RWPE1 (cell line): ENCODE measurements around the gene INPP5B.

ENCODE experiments used
- CTCF ChIA-PET: fragments of 350-600 bp; sonication (Branson Sonifier 250); formaldehyde crosslinking; extraction: SDS; loops from one replicate; lab custom pipeline; 2021; lab: Yijun Ruan, JAX
- POLR2A ChIA-PET: fragments of 400-600 bp; formaldehyde crosslinking; extraction: SDS; loops from one replicate; lab custom pipeline; 2020; ENCODE audit warnings: antibody characterized with exemption; ENCODE audit not compliant: low non-redundant PET; lab: Yijun Ruan, JAX
- DNase-seq: peaks from one replicate; pipeline ENCODE4 v3.0.0; 2012; ENCODE audit warnings: low spot score
- H3K27ac ChIP-seq: fragments of 450-650 bp; 2 replicates; pipeline ENCODE4 v1.5.1; 2017
- CTCF ChIP-seq: fragments of 450-650 bp; conservative IDR thresholded peaks from 2 replicates; pipeline ENCODE4 v1.5.1; 2017; ENCODE audit warnings: low read depth, mild to moderate bottlenecking

The INPP5B gene

GRCh38 chr1:37878071-37878470 lies 68.8 kb downstream of the INPP5B start:
- DNase-seq, result no peak
- CTCF ChIA-PET, result interaction anchor here (1.2 kb wide), 1 partner anchor 18 kb away, joined by 3 read pairs; no protein-coding TSS in a partner anchor
- POLR2A ChIA-PET, result no interaction called here
- no peak for TF ChIP-seq CTCF
- no peak overlapping the region for H3K27ac ChIP-seq

- H3K27ac ChIP-seq, result no peak overlapping the region
- ChIA-PET CTCF (interaction anchor here (0.6 to 0.8 kb wide), 5 partner anchors 11 to 925 kb away, joined by 3 to 5 read pairs (median 4); no protein-coding TSS in a partner anchor), POLR2A (no interaction called here)
- DNase-seq, result no peak
- TF ChIP-seq CTCF, result no peak
Observed at GRCh38 chr1:37875833-37876232, 71.0 kb downstream of the INPP5B start.

GRCh38 chr1:37872692-37873091 lies 74.2 kb downstream of the INPP5B start:
- DNase-seq, result no peak
- ChIA-PET POLR2A (no interaction called here), CTCF (no interaction called here)
- TF ChIP-seq CTCF, result no peak
- H3K27ac ChIP-seq, result no peak overlapping the region

- DNase-seq, result no peak
- H3K27ac ChIP-seq, result no peak overlapping the region
- ChIA-PET CTCF (no interaction called here), POLR2A (no interaction called here)
- no peak for TF ChIP-seq CTCF
Observed at GRCh38 chr1:37868466-37868865, 78.4 kb downstream of the INPP5B start.

- CTCF ChIA-PET, result no interaction called here
- H3K27ac ChIP-seq, result no peak overlapping the region
- DNase-seq, result no peak
- POLR2A ChIA-PET, result no interaction called here
- TF ChIP-seq CTCF, result no peak
Observed at GRCh38 chr1:37867784-37868183, 79.1 kb downstream of the INPP5B start.

GRCh38 chr1:37866491-37866890 lies 80.4 kb downstream of the INPP5B start:
- ChIA-PET POLR2A (no interaction called here), CTCF (no interaction called here)
- H3K27ac ChIP-seq, result no peak overlapping the region
- no peak for TF ChIP-seq CTCF
- no peak for DNase-seq
